Activated CD8-positive, alpha-beta memory T cell treated with anti-CD3 and anti-CD28 coated beads, Interleukin-2, amount 50 U/mL, for 1 hour (primary cell): ENCODE measurements around the gene TRABD2B.

Experiments used
- DNase-seq: peaks from one replicate; pipeline ENCODE4 v3.0.0-alpha.2; 2020; ENCODE audit errors: extremely low read depth

The TRABD2B gene

DNA sequence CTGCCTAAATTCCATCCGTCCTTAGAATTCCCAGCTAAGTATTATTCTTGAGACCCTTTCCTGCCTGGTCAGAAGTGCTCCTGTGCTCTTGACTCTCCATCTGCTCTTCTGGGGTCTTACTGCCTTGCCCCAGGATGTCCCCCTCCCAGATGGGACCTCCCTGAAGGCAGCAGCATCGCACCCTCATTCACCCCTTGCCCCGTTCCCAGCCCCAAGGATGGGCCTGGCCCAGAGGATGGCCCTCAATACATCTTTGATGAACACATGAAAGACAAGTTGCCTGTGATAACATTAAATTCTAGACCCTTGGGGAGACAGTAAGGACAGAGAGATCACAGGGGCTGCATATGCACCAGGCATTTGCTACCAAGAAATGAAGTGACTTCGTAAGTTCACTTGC lies 167.2 kb downstream of the TRABD2B start:
- no peak for DNase-seq

GRCh38 chr1:47828978-47829377 lies 168.2 kb downstream of the TRABD2B start:
- DNase-seq, result no peak

- no peak for DNase-seq
These were observed 170.1 kb downstream of the TRABD2B start for GRCh38 chr1:47827109-47827508.

DNA sequence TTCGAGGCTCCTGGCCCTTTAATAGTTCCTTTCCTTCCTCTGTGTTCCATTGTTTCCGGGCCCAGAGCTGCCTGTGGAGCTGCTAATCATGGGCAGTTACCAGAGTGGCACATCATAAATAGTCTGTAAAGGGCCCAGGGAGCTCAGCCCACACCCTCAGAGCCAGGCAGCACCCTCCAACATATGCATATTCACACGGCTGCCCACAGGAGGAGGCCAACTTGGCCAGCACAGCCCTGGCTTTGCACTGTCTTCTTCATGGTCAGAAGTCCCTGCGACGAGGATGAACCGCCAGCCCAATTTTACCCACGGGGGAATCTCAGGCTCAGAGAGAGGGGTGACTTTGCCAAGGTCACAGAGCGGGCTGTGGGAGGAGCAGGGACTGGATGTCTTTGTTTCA lies 172.5 kb downstream of the TRABD2B start:
- DNase-seq, result no peak

DNA sequence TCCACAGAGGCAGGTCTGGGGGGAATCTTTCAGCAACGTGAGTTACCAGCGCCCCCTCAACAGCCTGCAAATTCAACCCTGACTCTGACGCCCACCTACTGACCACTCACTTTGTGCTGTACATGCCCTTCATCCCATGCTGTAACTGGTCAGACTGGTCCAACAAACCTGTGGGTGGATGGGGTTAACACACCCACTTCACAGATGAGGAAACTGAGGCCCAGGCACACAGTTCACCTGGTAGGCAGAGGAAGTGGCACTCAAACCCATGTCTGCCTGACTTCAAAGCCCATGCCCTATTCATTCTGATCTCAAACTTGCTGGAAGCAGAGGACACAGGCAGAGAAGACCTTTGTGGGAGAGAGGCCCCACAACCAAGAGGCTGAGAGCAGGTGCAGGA lies 172.9 kb downstream of the TRABD2B start:
- no peak for DNase-seq

DNA sequence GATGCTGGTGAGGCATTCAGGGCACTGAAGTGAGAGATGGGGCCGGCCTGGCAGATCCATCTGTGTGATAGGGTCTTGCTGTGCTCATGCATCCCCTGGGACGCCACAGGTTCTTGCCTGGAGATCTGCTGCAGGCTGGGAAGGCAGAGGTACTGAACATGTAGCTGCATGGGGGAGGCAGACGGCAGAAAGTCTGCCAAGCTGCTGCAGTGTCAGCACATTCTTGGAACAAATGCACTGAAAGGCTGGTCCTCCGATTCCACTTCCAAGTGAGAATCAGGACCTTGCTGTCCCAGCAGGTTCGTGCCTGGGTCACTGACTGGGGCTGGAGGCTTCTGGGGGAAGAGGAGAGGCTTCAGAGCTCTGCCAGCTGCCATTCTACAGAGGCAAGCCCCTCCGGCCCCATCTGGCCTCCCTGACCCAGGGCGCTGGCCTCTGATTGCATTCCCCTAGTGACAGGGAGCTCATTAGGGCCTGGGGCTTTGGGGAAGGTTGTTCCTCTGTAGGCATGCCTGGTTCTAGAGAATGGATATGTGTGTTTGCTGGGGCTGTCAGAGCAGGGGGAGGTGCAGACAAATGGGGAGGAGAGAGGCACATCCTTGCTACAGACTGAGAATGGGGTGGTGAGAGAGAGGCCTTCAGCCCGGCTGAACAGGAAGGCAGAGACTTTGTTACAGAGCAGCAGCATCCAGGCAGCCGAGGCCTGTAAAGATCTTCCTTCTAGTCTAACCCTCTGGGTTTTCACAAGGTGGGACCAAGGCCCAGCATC lies 174.0 kb downstream of the TRABD2B start:
- no peak for DNase-seq

- no peak for DNase-seq
These were observed 175.4 kb downstream of the TRABD2B start for GRCh38 chr1:47821760-47822159.

- no peak for DNase-seq
These were observed 177.7 kb downstream of the TRABD2B start for GRCh38 chr1:47819574-47819888.

GRCh38 chr1:47818682-47819573 lies 178.3 kb downstream of the TRABD2B start:
- no peak for DNase-seq

DNA sequence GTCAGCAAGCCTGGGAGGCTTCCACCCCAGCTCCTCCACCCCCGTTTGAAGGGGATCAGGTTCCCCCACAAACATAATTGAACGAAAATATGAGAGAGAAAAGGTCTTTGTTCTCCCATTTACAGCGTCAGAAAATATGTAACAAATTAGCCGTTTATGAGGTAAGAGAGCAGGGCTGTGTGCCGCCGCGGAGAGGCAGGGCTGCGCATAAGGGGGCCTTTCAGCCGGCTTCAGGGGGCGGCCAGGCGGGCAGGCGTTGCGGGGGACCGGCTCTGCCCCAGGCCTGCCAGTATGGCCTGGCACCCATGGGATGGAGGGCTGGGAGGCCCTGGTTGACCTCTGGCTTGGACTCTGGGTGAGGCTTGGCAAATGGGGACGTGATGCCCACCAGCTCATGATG lies 179.3 kb downstream of the TRABD2B start:
- DNase-seq, result no peak

GRCh38 chr1:47816325-47817071 lies 180.7 kb downstream of the TRABD2B start:
- DNase-seq, result no peak

- no peak for DNase-seq
These were observed 182.4 kb downstream of the TRABD2B start for GRCh38 chr1:47814612-47815395.

DNA sequence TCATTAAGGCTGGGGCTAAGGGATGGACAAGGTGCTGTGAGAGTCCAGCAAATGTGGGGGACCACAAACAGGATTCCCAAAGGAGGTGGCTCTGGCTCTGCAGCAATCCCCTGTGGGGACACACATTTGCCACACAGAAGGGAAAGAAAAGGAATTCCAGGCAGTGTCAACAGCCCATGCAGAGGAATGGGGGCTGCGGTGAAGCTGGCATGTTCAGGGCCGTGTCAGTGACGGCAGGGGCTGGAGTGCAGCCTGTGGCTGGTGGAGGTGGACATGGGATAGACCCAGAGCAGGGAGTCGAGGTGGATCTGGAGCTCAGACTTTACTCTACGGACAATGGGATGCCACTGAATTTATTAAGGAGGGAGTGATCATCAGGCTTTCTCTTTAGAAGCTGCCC lies 183.2 kb downstream of the TRABD2B start:
- DNase-seq, result no peak

GRCh38 chr1:47812904-47813514 lies 184.2 kb downstream of the TRABD2B start:
- no peak for DNase-seq

GRCh38 chr1:47810964-47811682 lies 186.1 kb downstream of the TRABD2B start:
- DNase-seq, result no peak

GRCh38 chr1:47809301-47810084 lies 187.7 kb downstream of the TRABD2B start:
- no peak for DNase-seq

DNA sequence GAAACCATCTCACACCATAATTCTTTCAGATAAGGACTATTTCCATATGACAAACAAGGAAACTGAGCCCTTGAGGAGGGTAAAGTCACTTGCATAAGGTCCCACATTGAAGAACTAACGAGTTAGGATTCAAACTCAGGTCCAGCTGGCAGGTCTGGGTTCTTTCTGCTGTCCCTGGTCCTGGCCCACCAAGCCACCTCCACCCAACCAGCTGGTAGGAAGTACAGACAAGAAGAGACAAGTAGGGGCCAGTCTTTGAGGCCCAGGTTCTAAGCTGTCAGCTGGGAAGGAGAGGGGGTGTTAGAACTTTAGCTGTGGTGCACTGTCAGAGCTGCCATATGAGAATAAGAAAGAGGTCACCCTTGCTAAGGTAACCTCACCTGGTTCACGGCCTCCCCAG lies 188.6 kb downstream of the TRABD2B start:
- DNase-seq, result no peak

GRCh38 chr1:47805921-47806361 lies 191.2 kb downstream of the TRABD2B start:
- no peak for DNase-seq

GRCh38 chr1:47805018-47805417 lies 192.2 kb downstream of the TRABD2B start:
- DNase-seq, result no peak
